ENCODE data around the gene RBM14.

RBM14 gene

DNA sequence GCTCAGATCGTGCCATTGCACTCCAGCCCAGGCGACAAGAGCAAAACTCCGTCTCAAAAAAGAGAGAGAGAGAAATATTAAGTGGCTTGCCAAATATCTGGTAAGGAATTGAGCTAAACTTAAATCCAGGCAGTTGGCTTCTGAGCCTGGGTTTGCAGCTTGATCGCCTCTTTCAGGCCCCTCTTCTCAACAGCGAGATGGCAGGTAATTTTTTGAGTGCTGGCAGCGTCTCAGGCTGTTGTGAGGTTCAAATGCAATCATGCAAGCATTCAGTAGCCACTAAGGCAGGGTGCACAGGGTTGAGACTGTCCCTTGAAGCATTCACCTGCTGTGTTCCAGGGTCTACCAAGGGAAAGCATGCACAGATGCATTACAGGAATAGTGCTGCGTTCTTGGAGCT lies 47.4 kb upstream of the RBM14 start:
- TF ChIP-seq TEAD4 (IDR thresholded peaks at IDR 0.05), result no peak
- TF ChIP-seq TCF12 (IDR thresholded peaks at IDR 0.05; ENCODE audit: low read depth), result no peak
- no peak for TF ChIP-seq YY1 (IDR thresholded peaks at IDR 0.05; ENCODE audit: low read depth)

DNA sequence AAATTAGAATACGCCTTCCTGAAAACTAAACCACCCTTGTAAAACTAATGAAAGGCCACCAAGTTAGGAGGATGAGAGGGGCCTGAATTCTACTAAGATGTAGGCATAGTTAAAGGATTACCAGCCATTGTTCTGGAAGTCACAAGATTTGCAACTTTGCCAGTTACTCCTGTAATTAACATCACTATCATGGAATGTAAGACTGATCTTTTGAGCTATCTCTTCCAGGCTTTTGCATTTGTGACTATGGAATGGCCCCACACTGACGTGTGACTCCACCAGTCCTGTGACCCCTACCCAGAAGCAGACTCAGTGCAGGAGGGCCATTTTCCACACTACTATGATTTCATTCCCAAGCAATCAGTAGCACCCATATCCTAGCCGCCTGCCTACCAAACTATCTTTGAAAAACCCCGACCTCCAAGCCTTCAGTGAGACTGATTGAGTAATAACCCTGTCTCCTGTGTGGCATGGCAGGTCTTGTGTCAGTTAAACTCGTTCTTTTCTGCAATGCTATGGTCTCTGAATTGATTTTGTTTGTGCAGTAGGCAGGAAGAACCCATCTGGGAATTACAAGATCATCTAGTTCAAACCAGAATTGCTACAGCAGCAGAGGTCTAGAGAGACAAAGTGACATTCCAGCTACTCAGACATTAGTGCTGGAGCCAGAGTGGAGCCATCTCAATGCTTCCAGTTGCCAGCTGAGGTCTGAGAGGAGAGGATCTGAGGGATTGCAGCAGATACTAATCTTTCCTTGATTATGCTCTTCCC lies 46.2 kb upstream of the RBM14 start:
- TF ChIP-seq EP300 (IDR thresholded peaks at IDR 0.05; ENCODE audit: borderline replicate concordance) (no peak), RAD21 (IDR thresholded peaks at IDR 0.05; ENCODE audit: low read depth) (no peak), CEBPB (IDR thresholded peaks at IDR 0.05) (no peak), TCF12 (IDR thresholded peaks at IDR 0.05; ENCODE audit: low read depth) (no peak), TEAD4 (IDR thresholded peaks at IDR 0.05) (no peak), TAF1 (IDR thresholded peaks at IDR 0.05; ENCODE audit: low read depth) (no peak), YY1 (IDR thresholded peaks at IDR 0.05; ENCODE audit: low read depth) (no peak), FOXM1 (IDR thresholded peaks at IDR 0.05; ENCODE audit: borderline replicate concordance, low read depth) (no peak), ZBTB7A (IDR thresholded peaks at IDR 0.05; ENCODE audit: low read depth) (no peak), CREB1 (IDR thresholded peaks at IDR 0.05; ENCODE audit: low read depth) (no peak), NFIC (IDR thresholded peaks at IDR 0.05) (no peak), EGR1 (IDR thresholded peaks at IDR 0.05) (no peak)
- TF ChIP-seq, protein P1, sequence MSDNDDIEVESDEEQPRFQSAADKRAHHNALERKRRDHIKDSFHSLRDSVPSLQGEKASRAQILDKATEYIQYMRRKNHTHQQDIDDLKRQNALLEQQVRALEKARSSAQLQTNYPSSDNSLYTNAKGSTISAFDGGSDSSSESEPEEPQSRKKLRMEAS (IDR thresholded peaks at IDR 0.05), result no peak
- TF ChIP-seq, protein P2, sequence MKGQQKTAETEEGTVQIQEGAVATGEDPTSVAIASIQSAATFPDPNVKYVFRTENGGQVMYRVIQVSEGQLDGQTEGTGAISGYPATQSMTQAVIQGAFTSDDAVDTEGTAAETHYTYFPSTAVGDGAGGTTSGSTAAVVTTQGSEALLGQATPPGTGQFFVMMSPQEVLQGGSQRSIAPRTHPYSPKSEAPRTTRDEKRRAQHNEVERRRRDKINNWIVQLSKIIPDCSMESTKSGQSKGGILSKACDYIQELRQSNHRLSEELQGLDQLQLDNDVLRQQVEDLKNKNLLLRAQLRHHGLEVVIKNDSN (IDR thresholded peaks at IDR 0.05), result no peak
- TF ChIP-seq, protein P3, sequence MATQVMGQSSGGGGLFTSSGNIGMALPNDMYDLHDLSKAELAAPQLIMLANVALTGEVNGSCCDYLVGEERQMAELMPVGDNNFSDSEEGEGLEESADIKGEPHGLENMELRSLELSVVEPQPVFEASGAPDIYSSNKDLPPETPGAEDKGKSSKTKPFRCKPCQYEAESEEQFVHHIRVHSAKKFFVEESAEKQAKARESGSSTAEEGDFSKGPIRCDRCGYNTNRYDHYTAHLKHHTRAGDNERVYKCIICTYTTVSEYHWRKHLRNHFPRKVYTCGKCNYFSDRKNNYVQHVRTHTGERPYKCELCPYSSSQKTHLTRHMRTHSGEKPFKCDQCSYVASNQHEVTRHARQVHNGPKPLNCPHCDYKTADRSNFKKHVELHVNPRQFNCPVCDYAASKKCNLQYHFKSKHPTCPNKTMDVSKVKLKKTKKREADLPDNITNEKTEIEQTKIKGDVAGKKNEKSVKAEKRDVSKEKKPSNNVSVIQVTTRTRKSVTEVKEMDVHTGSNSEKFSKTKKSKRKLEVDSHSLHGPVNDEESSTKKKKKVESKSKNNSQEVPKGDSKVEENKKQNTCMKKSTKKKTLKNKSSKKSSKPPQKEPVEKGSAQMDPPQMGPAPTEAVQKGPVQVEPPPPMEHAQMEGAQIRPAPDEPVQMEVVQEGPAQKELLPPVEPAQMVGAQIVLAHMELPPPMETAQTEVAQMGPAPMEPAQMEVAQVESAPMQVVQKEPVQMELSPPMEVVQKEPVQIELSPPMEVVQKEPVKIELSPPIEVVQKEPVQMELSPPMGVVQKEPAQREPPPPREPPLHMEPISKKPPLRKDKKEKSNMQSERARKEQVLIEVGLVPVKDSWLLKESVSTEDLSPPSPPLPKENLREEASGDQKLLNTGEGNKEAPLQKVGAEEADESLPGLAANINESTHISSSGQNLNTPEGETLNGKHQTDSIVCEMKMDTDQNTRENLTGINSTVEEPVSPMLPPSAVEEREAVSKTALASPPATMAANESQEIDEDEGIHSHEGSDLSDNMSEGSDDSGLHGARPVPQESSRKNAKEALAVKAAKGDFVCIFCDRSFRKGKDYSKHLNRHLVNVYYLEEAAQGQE (IDR thresholded peaks at IDR 0.05; ENCODE audit: low read depth), result no peak

DNA sequence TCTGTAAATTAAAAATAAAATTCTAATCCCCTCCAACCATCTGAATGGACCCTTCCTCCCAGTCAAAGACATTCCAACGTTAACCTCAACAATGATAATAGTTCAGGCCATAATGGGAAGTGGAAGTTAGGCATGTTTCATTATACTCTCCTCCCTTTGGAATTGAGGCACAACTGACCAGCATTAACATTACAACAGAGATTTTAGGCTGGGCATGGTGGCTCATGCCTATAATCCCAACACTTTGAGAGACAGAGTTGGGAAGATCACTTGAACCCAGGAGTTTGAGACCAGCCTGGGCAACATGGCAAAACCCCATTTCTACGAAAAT lies 45.6 kb upstream of the RBM14 start:
- TF ChIP-seq EGR1 (IDR thresholded peaks at IDR 0.05) (no peak), TEAD4 (IDR thresholded peaks at IDR 0.05) (no peak), TAF1 (IDR thresholded peaks at IDR 0.05; ENCODE audit: low read depth) (no peak), ZBTB7A (IDR thresholded peaks at IDR 0.05; ENCODE audit: low read depth) (no peak), NFIC (IDR thresholded peaks at IDR 0.05) (no peak)

DNA sequence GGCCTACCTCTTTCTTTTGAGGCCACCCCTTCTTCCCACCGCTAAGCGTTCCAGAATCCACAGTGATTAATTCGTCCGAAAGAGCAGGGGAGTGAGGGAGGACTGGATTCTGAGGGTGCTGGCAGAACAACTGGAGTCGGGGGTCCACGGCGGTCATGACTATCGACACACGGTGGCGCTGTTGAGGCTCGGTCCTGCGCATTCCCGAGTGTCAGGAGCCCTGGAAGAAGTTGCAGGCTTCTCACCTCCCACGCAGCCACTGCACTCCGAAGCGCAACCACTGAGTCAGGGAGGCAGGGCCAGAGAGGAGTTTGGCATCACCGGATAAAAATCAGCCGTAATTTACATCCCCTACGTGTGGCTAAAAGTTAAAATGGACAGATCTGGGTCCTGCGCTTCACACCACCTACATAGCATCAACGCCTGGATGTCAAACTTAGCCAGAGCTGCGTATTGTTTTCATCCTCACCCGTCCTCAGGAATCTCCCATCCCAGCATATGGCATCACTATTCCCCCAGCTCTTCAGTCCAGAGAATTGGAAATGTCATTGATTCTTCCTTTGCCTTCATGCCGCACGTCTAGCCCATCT lies 37.3 kb upstream of the RBM14 start:
- peak; percentile 46; the same call in 1 of the 2 replicates for TF ChIP-seq EGR1 (IDR thresholded peaks at IDR 0.05)
- TF ChIP-seq, protein P1 (IDR thresholded peaks at IDR 0.05), result peak; percentile 48
- TF ChIP-seq TEAD4 (IDR thresholded peaks at IDR 0.05), result peak; percentile 7; the same call in 1 of the 2 replicates
- TF ChIP-seq TAF1 (IDR thresholded peaks at IDR 0.05; ENCODE audit: low read depth), result no peak
- TF ChIP-seq EP300 (IDR thresholded peaks at IDR 0.05; ENCODE audit: borderline replicate concordance), result no peak
- TF ChIP-seq CREB1 (IDR thresholded peaks at IDR 0.05; ENCODE audit: low read depth), result no peak
- TF ChIP-seq TCF12 (IDR thresholded peaks at IDR 0.05; ENCODE audit: low read depth), result no peak
- TF ChIP-seq RAD21 (IDR thresholded peaks at IDR 0.05; ENCODE audit: low read depth), result peak; percentile 73
- TF ChIP-seq FOXM1 (IDR thresholded peaks at IDR 0.05; ENCODE audit: borderline replicate concordance, low read depth), result no peak
- TF ChIP-seq, protein P3 (IDR thresholded peaks at IDR 0.05; ENCODE audit: low read depth), result no peak

DNA sequence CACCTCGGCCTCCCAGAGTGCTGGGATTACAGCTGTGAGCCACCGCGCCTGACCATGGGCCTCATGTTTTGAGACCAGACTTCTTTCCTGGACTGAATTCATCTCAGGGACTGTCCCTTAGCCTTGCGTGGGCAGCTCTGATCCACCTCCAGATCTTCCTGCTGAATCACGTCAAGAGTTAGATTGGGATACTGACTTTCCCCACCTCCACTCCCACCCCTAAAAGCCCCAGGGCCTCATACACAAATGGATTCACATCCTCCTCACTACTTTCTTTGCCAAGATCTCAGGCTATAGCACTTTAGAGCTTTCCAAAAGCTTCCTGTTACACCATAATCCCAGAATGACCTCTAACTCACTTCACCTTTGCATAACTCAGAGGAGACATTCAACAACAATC lies 35.6 kb upstream of the RBM14 start:
- TF ChIP-seq TEAD4 (IDR thresholded peaks at IDR 0.05) (no peak), YY1 (IDR thresholded peaks at IDR 0.05; ENCODE audit: low read depth) (no peak), TCF12 (IDR thresholded peaks at IDR 0.05; ENCODE audit: low read depth) (no peak), CREB1 (IDR thresholded peaks at IDR 0.05; ENCODE audit: low read depth) (no peak), RAD21 (IDR thresholded peaks at IDR 0.05; ENCODE audit: low read depth) (no peak), NFIC (IDR thresholded peaks at IDR 0.05) (no peak), TAF1 (IDR thresholded peaks at IDR 0.05; ENCODE audit: low read depth) (no peak), EGR1 (IDR thresholded peaks at IDR 0.05) (no peak)
- TF ChIP-seq, protein P3 (IDR thresholded peaks at IDR 0.05; ENCODE audit: low read depth), result no peak
- TF ChIP-seq, protein P1 (IDR thresholded peaks at IDR 0.05), result no peak
- TF ChIP-seq, protein P2 (IDR thresholded peaks at IDR 0.05), result no peak

Measured in Ishikawa (cell line).